Duodenal mucosa (tissue), 2 donors: ENCODE measurements around the gene NR2C1.

Source experiments
- H3K27ac ChIP-seq: one replicate; pipeline ENCODE4 v1.7.0; 2013; ENCODE audit warnings: low read depth, low read length
- H3K27me3 ChIP-seq, 2 donors: one replicate each; pipeline ENCODE4 v1.7.0; 2013; ENCODE audit warnings: low read length in 2 of 2, control low read depth in 1 of 2; ENCODE audit not compliant: insufficient read depth in 2 of 2, control insufficient read depth in 1 of 2
- H3K36me3 ChIP-seq, 2 donors: one replicate each; pipeline ENCODE4 v1.7.0; 2013; ENCODE audit warnings: low read length in 2 of 2, control low read depth in 1 of 2; ENCODE audit not compliant: insufficient read depth in 2 of 2, control insufficient read depth in 1 of 2
- H3K4me1 ChIP-seq, 2 donors: one replicate each; pipeline ENCODE4 v1.7.0; 2013; ENCODE audit warnings: low read length in 2 of 2, control low read depth in 1 of 2; ENCODE audit not compliant: insufficient read depth in 2 of 2, control insufficient read depth in 1 of 2
- H3K4me3 ChIP-seq, 2 donors: one replicate each; pipeline ENCODE4 v1.7.0; 2013; ENCODE audit warnings: low read length in 2 of 2, low read depth in 1 of 2
- H3K9ac ChIP-seq, 2 donors: one replicate each; pipeline ENCODE4 v1.7.0; 2013; ENCODE audit warnings: low read length in 2 of 2, low read depth in 1 of 2
- H3K9me3 ChIP-seq, 2 donors: one replicate each; pipeline ENCODE4 v1.7.0; 2013; ENCODE audit warnings: low read length in 2 of 2, control low read depth in 1 of 2; ENCODE audit not compliant: control insufficient read depth in 1 of 2

Gene NR2C1

DNA sequence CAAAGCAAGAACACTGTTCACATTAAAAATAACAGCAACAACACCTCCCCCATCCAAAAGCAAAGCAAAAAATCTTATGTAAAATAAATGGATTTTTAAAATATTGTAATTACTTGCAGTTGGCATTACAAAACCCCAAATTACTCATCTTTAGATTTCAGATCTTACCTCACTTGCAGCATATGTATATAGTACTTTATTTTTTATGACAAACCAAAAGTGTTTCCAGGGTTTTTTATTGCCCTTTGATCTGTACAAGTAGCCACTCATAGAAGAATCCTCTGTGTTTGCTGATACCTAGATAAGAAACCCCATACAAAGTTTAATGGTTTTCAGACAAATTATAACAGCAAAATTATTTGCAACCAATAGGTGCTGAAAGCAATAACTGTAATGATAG lies 12.2 kb upstream of the NR2C1 start:
- Histone ChIP-seq H3K27ac (no peak overlapping the region), H3K27me3 (no peaks in the 10 kb centered on the region), H3K9me3 (no peaks in the 10 kb centered on the region), H3K9ac (no peak overlapping the region), H3K4me1 (peaks cover 6 to 7% of the 10 kb centered on the region in 2 donors), H3K36me3 (no peaks in the 10 kb centered on the region), H3K4me3 (no peak overlapping the region)

DNA sequence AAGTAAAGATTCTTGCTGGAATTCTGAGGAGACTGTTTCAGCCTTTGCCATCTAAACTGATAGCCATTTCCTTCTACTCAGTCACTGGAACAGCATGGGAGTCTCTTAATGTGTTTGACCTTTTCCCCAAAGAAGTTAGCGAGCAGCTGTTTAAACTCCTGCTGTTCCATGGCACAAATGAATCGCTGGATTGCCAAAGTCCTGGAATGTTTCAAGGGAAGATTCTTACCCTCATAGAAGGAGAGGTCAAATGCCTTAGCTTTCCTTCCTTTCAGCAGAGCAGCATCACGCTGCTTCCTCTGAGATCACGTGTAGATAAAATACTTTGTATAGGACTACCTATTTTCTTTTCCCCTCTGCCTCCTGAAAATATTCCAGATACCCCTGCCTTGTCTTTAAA lies 10.5 kb upstream of the NR2C1 start:
- Histone ChIP-seq H3K36me3 (no peaks in the 10 kb centered on the region), H3K4me1 (peaks cover 6 to 7% of the 10 kb centered on the region in 2 donors), H3K27ac (peak overlapping the region; percentile 14), H3K9ac (no peak overlapping the region), H3K4me3 (no peak overlapping the region), H3K9me3 (no peaks in the 10 kb centered on the region), H3K27me3 (no peaks in the 10 kb centered on the region)

DNA sequence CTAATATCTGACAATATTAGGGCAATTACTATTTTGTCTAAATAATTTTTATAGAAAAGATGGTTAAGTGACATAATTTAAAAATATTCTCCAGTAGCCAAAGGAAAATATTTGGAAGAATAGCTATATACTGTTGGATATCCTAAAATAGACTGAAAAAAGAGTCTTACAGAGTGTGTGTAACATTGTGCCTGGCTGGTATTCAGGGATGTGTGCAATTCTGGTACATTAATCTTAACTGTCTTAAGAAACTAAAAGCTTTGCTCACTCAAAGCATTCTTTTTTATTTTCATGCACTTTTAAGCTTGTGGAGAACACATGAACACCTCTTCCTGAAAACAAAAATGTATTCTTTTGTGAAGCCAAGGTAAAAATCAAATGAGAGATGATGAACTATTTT lies 10.1 kb upstream of the NR2C1 start:
- peak overlapping the region; percentile 14 for H3K27ac ChIP-seq
- peaks cover 6 to 7% of the 10 kb centered on the region in 2 donors for H3K4me1 ChIP-seq
- H3K27me3 ChIP-seq, result no peaks in the 10 kb centered on the region
- no peaks in the 10 kb centered on the region for H3K9me3 ChIP-seq
- H3K9ac ChIP-seq, result no peak overlapping the region
- no peak overlapping the region for H3K4me3 ChIP-seq
- no peaks in the 10 kb centered on the region for H3K36me3 ChIP-seq

DNA sequence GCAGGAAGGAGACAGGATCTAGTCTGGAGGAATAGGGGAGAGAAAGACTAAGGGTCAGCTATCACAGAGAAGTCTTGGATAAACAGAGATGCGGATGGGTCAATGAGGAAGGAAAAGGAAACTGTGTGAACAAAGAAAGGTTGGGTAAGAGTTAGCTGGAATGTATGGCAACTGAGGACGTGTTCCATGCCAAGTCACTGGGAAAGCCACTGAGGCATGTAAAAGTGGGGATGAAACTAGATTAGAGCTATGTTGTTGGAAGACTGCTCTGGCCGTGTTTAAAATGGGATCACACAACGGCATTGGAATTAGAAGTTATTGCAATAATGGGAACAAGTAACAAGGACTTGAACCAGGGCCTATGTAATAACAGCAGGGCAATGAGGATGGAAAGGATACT lies 3.9 kb upstream of the NR2C1 start:
- no peaks in the 10 kb centered on the region for H3K36me3 ChIP-seq
- no peaks in the 10 kb centered on the region for H3K27me3 ChIP-seq
- H3K27ac ChIP-seq, result no peak overlapping the region
- H3K9me3 ChIP-seq, result no peaks in the 10 kb centered on the region
- no peak overlapping the region for H3K9ac ChIP-seq
- no peaks in the 10 kb centered on the region for H3K4me1 ChIP-seq
- H3K4me3 ChIP-seq, result no peak overlapping the region

DNA sequence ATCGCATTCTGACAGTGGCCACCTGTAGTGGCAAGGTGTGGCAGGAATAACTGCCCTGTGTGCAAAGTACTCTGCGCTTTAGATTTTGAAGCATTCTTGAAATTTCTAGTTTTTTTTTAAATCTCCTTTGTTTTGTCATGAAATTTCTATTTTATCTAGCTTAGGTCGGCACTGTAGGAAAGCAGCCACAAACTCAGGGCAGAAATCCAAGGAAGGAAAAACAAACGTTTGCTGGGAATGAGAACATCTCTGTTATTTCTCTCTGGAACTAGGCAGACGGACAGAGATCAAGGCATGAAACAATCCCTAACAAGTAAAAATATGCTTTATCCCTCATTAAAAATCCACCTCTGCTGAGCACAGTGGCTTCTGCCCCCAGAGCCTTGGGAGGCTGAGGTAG lies 1.3 kb upstream of the NR2C1 start:
- Histone ChIP-seq H3K27me3 (no peaks in the 10 kb centered on the region), H3K4me3 (no peak overlapping the region), H3K9me3 (no peaks in the 10 kb centered on the region), H3K36me3 (no peaks in the 10 kb centered on the region), H3K4me1 (no peaks in the 10 kb centered on the region), H3K27ac (no peak overlapping the region), H3K9ac (no peak overlapping the region)

DNA sequence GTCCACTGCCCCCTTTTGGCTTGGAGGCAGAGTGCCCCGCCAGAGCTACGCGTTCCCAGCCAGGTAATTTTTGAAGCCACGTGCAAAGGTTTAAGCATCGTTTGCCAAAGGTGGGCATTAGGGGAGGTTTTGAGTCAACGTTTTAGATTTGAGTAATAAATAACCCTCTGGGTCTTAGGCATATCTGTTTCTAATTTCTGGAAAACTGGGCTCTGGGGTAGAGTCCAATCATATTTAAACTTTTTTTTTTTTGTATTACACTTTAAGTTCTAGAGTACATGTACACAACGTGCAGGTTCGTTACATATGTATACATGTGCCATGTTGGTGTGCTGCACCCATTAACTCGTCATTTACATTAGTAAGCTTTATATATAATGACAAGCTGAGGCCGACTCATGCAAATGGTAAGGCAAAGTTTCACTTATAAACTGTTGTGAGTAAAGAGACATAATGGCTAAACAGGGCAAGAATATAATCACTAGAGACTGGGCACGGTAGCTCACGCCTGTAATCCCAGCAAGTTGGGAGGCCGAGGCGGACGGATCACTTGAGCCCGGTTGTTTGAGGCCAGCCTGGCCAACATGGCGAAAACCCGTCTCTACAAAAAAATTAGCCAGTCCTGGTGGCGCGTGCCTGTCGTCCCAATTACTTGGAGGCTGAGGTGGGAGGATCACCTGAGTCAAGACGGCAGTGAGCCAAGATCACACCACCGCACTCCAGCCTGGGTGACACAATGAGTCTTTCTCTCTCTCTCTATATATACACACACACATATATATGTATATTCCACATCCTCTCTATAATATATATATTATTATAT lies 491 bp upstream of the NR2C1 start:
- no peaks in the 10 kb centered on the region for H3K9me3 ChIP-seq
- H3K4me3 ChIP-seq, result peak overlapping the region; percentile 81 to 97
- H3K36me3 ChIP-seq, result no peaks in the 10 kb centered on the region
- H3K9ac ChIP-seq, result no peak overlapping the region
- H3K4me1 ChIP-seq, result no peaks in the 10 kb centered on the region
- no peaks in the 10 kb centered on the region for H3K27me3 ChIP-seq
- H3K27ac ChIP-seq, result no peak overlapping the region

DNA sequence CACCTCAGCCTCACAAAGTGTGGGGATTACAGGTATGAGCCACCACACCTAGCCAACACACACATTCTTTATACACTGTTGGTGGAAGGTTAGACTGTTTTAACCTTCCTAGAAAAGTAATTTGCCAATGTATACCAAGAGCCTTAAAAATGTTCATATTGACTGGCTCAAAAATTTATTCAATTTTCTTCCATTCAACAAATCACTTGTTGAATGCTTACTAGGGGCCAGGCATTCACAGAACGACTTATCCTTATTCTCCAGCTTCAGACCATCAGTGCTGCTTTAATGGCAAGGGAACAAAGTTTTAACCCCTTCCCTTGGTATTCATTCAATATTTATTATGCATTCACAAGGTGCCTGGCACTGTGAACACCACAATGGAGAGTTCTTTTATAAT lies 3.0 kb downstream of the NR2C1 start:
- Histone ChIP-seq H3K4me1 (no peaks in the 10 kb centered on the region), H3K9me3 (no peaks in the 10 kb centered on the region), H3K4me3 (no peak overlapping the region), H3K9ac (no peak overlapping the region), H3K27me3 (no peaks in the 10 kb centered on the region), H3K27ac (no peak overlapping the region), H3K36me3 (peaks cover 8 to 18% of the 10 kb centered on the region in 2 donors)

DNA sequence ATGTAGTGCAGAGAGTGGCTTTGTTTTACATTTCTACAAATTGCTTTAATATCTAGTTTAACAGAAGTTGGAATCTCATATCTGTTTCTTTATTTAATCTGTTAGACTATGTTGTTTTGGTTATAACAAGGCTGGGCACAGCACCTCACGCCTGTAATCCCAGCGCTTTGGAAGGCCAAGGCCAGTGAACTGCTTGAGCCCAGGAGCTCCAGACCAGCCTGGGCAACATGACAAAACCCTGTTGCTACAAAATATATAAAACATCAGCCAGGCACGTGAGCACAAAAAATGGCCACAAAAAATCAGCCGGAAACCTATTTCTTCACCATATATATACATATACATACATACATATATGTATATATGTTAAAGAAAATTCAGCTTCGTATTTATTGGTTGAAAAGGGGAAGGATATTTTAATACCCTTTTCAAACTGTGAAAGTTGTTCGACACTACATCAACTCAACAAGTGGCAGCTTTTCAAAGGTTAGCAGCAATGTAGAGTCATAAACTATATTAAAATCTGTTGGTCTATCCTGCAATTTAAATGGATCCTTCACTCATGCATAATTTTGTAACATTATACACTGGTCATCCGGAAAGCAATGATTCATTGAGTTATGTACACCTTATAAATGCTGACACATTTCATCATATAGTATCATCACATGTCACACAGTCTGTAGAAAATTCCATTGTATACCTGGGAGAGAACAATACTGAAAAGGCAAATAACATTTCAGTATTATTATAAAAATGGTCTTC lies 7.1 kb downstream of the NR2C1 start:
- no peaks in the 10 kb centered on the region for H3K9me3 ChIP-seq
- no peaks in the 10 kb centered on the region for H3K27me3 ChIP-seq
- no peak overlapping the region for H3K4me3 ChIP-seq
- no peak overlapping the region for H3K27ac ChIP-seq
- no peaks in the 10 kb centered on the region for H3K4me1 ChIP-seq
- H3K9ac ChIP-seq, result no peak overlapping the region
- peaks cover 19 to 46% of the 10 kb centered on the region in 2 donors for H3K36me3 ChIP-seq

DNA sequence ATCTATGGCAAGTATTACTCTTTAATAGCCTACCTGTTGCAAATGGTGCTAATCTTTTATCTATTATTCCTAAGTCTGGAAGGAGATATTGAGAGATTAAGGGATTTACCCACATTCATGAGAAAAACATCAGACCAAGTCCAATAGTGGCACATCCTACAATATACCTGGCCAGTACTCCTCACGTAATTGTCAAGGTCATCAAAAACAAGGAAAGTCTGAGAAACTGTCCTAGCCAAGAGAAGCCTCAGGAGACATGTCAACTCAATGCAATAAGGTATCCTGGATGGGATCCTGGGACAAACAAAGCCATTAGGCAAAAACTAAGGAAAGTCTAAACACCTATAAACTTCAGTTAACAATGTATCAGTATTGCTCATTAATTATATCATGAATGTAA lies 12.5 kb downstream of the NR2C1 start:
- Histone ChIP-seq H3K9me3 (no peaks in the 10 kb centered on the region), H3K4me3 (no peak overlapping the region), H3K27ac (no peak overlapping the region), H3K9ac (no peak overlapping the region), H3K27me3 (no peaks in the 10 kb centered on the region), H3K4me1 (no peaks in the 10 kb centered on the region), H3K36me3 (peaks cover 15 to 70% of the 10 kb centered on the region in 2 donors)

DNA sequence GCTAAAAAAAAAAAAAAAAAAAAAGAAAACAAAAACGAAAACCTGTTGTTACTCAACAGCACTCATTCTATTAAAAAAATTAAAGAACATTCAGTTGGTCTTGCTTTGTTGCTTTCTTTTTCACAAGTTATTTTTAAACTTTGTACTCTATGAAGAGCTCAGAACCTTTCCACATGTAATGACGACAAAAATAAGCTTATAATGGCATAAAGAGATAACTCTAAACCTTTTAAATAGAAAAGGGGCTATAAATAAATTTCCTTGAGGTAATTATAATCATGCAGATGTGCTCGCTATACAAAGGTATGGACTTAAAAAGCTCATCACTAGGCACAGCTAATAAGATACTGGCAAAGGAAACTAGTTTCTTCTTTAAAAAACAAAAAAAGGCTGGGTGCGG lies 13.4 kb downstream of the NR2C1 start:
- Histone ChIP-seq H3K9me3 (no peaks in the 10 kb centered on the region), H3K4me1 (no peaks in the 10 kb centered on the region), H3K27ac (no peak overlapping the region), H3K9ac (no peak overlapping the region), H3K36me3 (peaks cover 15 to 72% of the 10 kb centered on the region in 2 donors), H3K27me3 (no peaks in the 10 kb centered on the region), H3K4me3 (no peak overlapping the region)
